Right lobe of liver (tissue), 6 donors: ENCODE data around the gene NTHL1. TPM values are rescaled to one million over a fixed set of nuclear protein-coding genes. Genes with fewer than 3 reads are reported as not detected.

Source experiments
- ATAC-seq, 4 donors: fragments of 200-7000 bp; cut with Tn5 transposase; one replicate each; pipeline ENCODE4 v1.9.1; 2020; ENCODE audit warnings: mild to moderate bottlenecking in 4 of 4, moderate library complexity in 4 of 4
- DNase-seq, 3 donors: peaks; one replicate each; pipeline ENCODE4 v3.0.0-alpha.2; 2020
- H3K27ac ChIP-seq, 3 donors: fragments of 200-600 bp; one replicate each; pipeline ENCODE4 v1.8.0; 2022
- H3K27me3 ChIP-seq, 2 donors: fragments of 200-600 bp; one replicate each; pipeline ENCODE4 v1.8.0; 2022
- H3K36me3 ChIP-seq, 4 donors: fragments of 200-600 bp; sonication (generic) in 1 of 4; one replicate each; pipeline versions ENCODE4 v1.5.1 to v1.8.0; 2017 to 2022; ENCODE audit warnings: control low read depth in 1 of 4
- H3K4me1 ChIP-seq, 4 donors: fragments of 200-600 bp; sonication (generic) in 1 of 4; one replicate each; pipeline versions ENCODE4 v1.5.1 to v1.8.0; 2017 to 2022; ENCODE audit warnings: control low read depth in 1 of 4
- H3K4me3 ChIP-seq, 3 donors: fragments of 200-600 bp; one replicate each; pipeline ENCODE4 v1.8.0; 2022
- H3K9me3 ChIP-seq, 4 donors: fragments of 200-600 bp; sonication (generic) in 1 of 4; one replicate each; pipeline versions ENCODE4 v1.5.1 to v1.8.0; 2017 to 2022; ENCODE audit warnings: control low read depth in 1 of 4
- POLR2A ChIP-seq: fragments of 450-650 bp; IDR thresholded peaks from one replicate; pipeline ENCODE4 v1.6.1; 2017; ENCODE audit warnings: antibody characterized with exemption, mild to moderate bottlenecking
- WGBS: methylation state at CpG from one replicate; pipeline ENCODE4 v1.1.6; 2018; ENCODE audit warnings: low coverage, low lambda C conversion rate; ENCODE audit not compliant: insufficient coverage; ENCODE audit errors: missing lambda C conversion rate; 5-methylcytosine and 5-hydroxymethylcytosine counted together
- intact Hi-C, 2 donors: fragments of 100-400 bp; cut with DNase I; formaldehyde crosslinking; loops; one replicate each; pipeline versions ENCODE4 v1.11.2 to v1.14.1; 2022
- total RNA-seq, 6 experiments: library from RNA; depleted of rRNA in 2 of 6; stranded (reverse); fragments of >200 nt in 2 of 6; fragmentation: NEBNext Ultra II Directional in 3 of 6; extraction: Animal tissue kit (Norgen Biotek cat#: 25700) in 3 of 6; gene quantifications; one replicate each; pipeline versions ENCODE4 v1.1.0 to v1.2.4, GENCODE V29; 2016 to 2023
- TF ChIP-seq, protein P1 (sequence below), 4 donors: fragments of 200-600 bp in 3 of 4; fragments of 450-650 bp in 1 of 4; IDR thresholded peaks; one replicate each; pipeline versions ENCODE4 v1.5.1 to v1.8.0; 2016 to 2022; ENCODE audit warnings: antibody characterized with exemption in 4 of 4, mild to moderate bottlenecking in 2 of 4
- donor health status: DM: no; HTN: yes; CAD: no.
- donor health status: DM: no; HTN: no; CAD: no.
- donor health status: DM: no; HTN: no; CAD: no.
- donor health status: DM: no; HTN: yes; CAD: no.
- donor health status: DM: no; HTN: yes; CAD: no.

The NTHL1 gene
- total RNA-seq, 6 experiments from 2014 or later, result 12.0 to 127 (median 42.6) TPM

DNA sequence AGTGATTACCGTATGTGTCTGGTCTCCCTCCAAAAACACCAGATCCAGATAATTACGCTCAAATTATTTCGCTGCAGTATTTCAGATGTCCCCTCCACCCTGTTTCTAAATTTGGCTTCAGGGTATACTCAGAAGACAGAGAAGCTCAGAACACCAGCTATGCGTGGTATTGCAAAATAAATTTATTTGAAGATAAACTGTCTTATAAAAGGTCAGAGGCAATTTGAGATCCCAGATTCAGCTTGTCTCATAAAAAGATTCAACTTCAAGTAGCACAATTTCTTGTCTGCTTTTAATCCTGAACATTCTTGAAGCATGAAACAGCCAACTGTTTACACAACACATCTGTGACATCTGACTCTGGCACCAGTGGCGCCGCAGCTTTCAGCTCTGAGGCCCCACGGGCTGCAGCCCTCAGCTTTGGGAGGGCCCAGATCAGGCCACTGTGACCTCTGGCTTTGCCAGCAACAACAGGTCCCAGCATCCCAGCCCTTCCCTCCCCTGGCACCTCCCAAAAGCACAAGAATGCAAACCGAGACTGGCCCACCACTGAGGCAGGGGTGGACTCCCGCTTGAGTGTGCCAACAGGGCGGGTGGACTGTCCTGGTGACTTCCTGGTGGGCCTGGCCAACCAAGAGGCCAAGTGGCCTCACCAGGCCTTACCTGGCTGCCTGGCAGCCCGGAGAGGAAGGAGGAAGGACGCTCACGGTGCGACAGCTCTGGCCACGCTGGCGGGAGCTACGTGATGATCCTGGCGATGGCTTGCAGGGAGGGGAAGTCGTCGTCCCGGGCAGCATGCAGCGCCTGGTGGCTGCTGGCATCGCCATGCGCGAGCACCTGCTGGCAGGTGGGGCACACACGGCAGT, 49.9 kb downstream of the NTHL1 start:
- H3K4me1 ChIP-seq, result peaks cover 0 to 8% (median 0%) of the 10 kb centered on the region in 4 donors
- H3K9me3 ChIP-seq, result no peaks in the 10 kb centered on the region
- DNase-seq (no peak), ATAC-seq (no peak)
- no peak overlapping the region for H3K4me3 ChIP-seq
- no peaks in the 10 kb centered on the region for H3K27me3 ChIP-seq
- no peak for TF ChIP-seq POLR2A
- TF ChIP-seq, protein P1, sequence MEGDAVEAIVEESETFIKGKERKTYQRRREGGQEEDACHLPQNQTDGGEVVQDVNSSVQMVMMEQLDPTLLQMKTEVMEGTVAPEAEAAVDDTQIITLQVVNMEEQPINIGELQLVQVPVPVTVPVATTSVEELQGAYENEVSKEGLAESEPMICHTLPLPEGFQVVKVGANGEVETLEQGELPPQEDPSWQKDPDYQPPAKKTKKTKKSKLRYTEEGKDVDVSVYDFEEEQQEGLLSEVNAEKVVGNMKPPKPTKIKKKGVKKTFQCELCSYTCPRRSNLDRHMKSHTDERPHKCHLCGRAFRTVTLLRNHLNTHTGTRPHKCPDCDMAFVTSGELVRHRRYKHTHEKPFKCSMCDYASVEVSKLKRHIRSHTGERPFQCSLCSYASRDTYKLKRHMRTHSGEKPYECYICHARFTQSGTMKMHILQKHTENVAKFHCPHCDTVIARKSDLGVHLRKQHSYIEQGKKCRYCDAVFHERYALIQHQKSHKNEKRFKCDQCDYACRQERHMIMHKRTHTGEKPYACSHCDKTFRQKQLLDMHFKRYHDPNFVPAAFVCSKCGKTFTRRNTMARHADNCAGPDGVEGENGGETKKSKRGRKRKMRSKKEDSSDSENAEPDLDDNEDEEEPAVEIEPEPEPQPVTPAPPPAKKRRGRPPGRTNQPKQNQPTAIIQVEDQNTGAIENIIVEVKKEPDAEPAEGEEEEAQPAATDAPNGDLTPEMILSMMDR (IDR thresholded peaks at IDR 0.05), result no peak
- intact Hi-C loops, result no loop called here
- 78% methylated on average over 6 of the region's 26 CpGs for WGBS
- peaks cover 8 to 50% (median 21%) of the 10 kb centered on the region in 4 donors for H3K36me3 ChIP-seq
- H3K27ac ChIP-seq, result no peak overlapping the region

DNA sequence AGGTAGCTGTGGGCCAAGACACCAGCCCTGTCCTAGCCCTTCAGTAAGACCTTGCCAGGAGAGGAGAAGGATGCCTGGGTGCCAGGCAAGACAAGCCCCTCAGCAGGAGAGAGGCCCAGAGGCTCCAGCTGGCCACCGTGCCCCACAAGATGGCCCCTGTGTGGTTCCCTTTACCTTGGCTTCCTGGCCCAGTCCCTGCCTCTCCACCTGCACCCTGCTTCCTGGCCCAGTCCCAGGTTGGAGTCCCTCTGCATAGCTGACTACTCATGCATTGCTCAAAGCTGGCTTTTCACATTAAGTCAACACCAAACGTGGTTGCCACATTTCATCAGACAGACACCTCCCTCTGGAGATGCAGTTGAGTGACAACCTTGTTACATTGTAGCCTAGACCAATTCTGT, 53.9 kb downstream of the NTHL1 start:
- WGBS, result 8% methylated on average over 1 of the region's 2 CpGs
- Histone ChIP-seq H3K27ac (no peak overlapping the region), H3K36me3 (peaks cover 0 to 14% (median 3%) of the 10 kb centered on the region in 4 donors), H3K4me3 (no peak overlapping the region), H3K4me1 (peaks cover 0 to 18% (median 3%) of the 10 kb centered on the region in 4 donors), H3K9me3 (no peaks in the 10 kb centered on the region), H3K27me3 (peaks cover 0 to 7% of the 10 kb centered on the region in 2 donors)
- DNase-seq, result peak; percentile 80 to 82 (median 81)
- peak; percentile 29 to 64 (median 55) for ATAC-seq
- TF ChIP-seq POLR2A, result no peak
- TF ChIP-seq, protein P1 (IDR thresholded peaks at IDR 0.05), result no peak
- intact Hi-C loops, result no loop called here

DNA sequence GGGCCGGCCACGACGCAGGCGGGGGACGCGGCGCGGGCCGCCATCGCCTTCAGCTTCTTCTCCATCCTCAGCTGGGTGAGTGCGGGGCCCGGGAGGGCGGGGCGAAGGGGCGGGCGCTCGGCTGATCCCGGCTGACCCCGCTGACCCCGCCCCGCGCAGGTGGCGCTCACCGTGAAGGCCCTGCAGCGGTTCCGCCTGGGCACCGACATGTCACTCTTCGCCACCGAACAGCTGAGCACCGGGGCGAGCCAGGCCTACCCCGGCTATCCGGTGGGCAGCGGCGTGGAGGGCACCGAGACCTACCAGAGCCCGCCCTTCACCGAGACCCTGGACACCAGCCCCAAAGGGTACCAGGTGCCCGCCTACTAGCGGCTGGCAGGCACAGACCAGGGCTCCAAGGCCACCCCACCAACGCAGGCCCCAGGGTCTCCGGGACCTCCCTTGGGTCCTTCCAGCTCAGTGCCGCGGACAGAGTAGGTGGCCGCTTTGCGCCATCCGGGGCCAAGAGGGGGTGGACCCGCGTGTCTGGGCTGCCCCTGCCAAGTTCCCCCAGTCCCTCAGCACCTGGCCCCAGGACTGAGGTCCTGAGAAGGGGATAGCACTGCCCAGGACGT, 54.8 kb downstream of the NTHL1 start:
- Histone ChIP-seq H3K4me3 (no peak overlapping the region), H3K36me3 (peaks cover 0 to 5% (median 0%) of the 10 kb centered on the region in 4 donors), H3K27me3 (peaks cover 0 to 7% of the 10 kb centered on the region in 2 donors), H3K4me1 (peaks cover 0 to 18% (median 3%) of the 10 kb centered on the region in 4 donors), H3K9me3 (no peaks in the 10 kb centered on the region), H3K27ac (no peak overlapping the region)
- TF ChIP-seq POLR2A, result no peak
- TF ChIP-seq, protein P1 (IDR thresholded peaks at IDR 0.05), result no peak
- DNase-seq (peak in 1 of 3 donors; percentile 53), ATAC-seq (no peak)
- intact Hi-C loops, result no loop called here
- WGBS, result 93% methylated on average over 3 of the region's 50 CpGs

DNA sequence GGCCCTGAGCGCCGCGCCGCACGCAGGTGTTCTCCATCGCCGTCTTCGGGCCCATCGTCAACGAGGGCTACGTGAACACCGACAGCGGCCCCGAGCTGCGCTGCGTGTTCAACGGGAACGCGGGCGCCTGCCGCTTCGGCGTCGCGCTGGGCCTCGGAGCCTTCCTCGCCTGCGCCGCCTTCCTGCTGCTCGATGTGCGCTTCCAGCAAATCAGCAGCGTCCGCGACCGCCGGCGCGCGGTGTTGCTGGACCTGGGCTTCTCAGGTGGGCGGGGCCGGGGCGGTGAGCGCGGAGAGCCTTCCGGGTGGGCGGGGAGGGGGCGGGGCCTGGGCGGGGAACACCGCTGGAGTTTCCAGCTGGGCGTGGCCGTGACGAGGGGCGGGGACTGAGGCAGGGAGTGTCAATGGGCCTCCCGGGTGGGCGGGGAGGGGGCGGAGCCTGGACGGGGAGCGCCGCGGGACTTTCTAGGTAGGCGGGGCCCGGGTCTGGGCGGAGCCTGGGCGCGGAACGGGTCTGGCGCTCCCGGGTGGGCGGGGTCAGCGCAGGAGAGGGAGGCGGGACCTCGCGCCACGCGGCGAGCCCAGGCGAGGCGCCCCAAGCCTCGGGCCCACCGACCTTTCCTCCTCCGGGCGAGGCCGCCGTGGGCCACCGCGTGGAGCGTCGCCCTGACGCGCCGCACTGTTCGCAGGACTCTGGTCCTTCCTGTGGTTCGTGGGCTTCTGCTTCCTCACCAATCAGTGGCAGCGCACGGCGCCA, 55.5 kb downstream of the NTHL1 start:
- intact Hi-C loops, result no loop called here
- WGBS, result 51% methylated on average over 10 of the region's 96 CpGs
- no peak overlapping the region for H3K27ac ChIP-seq
- peaks cover 0 to 18% (median 3%) of the 10 kb centered on the region in 4 donors for H3K4me1 ChIP-seq
- peak overlapping the region; percentile 18 to 42 (median 18) for H3K4me3 ChIP-seq
- H3K27me3 ChIP-seq, result peaks cover 0 to 7% of the 10 kb centered on the region in 2 donors
- ATAC-seq, result peak; percentile 77 to 89 (median 83)
- peaks cover 0 to under 1% (median 0%) of the 10 kb centered on the region in 4 donors for H3K36me3 ChIP-seq
- DNase-seq, result peak; percentile 91 to 97 (median 97)
- TF ChIP-seq POLR2A, result peak; percentile 20
- TF ChIP-seq, protein P1 (IDR thresholded peaks at IDR 0.05), result no peak
- H3K9me3 ChIP-seq, result no peaks in the 10 kb centered on the region
